Dendritic cell treated with granulocyte-macrophage colony-stimulating factor and Interleukin-4, amounts not matched to agents 40 ng/mL and 50 ng/mL, for 4 days (primary cell): Measurements from ENCODE around the gene TMC8.
A peak's percentile ranks its signal among the peaks of the same experiment; 100 is the strongest.
"Not testable (repeated sequence)": the region's sequence is repeated elsewhere in the genome, so short reads cannot be mapped to it uniquely, and the experiment has no call there.

Experiments used
- H3K27ac Mint-ChIP-seq: one replicate; pipeline ENCODE4 v1.8.0; 2022; ENCODE audit warnings: mild to moderate bottlenecking, mixed read lengths
- H3K27me3 Mint-ChIP-seq: one replicate; pipeline ENCODE4 v1.8.0; 2022; ENCODE audit warnings: mild to moderate bottlenecking, mixed read lengths
- H3K36me3 Mint-ChIP-seq: one replicate; pipeline ENCODE4 v1.8.0; 2022; ENCODE audit warnings: low read depth, mixed read lengths
- H3K4me1 Mint-ChIP-seq: one replicate; pipeline ENCODE4 v1.8.0; 2022; ENCODE audit warnings: low read depth, mixed read lengths
- H3K4me3 Mint-ChIP-seq: one replicate; pipeline ENCODE4 v1.8.0; 2022; ENCODE audit warnings: mild to moderate bottlenecking, moderate library complexity, mixed read lengths
- H3K9me3 Mint-ChIP-seq: one replicate; pipeline ENCODE4 v1.8.0; 2022; ENCODE audit warnings: mixed read lengths
- intact Hi-C: fragments of 100-400 bp; cut with micrococcal nuclease; formaldehyde crosslinking; loops from one replicate; pipeline ENCODE4 v1.15.0; 2022

TMC8 gene, protein sequence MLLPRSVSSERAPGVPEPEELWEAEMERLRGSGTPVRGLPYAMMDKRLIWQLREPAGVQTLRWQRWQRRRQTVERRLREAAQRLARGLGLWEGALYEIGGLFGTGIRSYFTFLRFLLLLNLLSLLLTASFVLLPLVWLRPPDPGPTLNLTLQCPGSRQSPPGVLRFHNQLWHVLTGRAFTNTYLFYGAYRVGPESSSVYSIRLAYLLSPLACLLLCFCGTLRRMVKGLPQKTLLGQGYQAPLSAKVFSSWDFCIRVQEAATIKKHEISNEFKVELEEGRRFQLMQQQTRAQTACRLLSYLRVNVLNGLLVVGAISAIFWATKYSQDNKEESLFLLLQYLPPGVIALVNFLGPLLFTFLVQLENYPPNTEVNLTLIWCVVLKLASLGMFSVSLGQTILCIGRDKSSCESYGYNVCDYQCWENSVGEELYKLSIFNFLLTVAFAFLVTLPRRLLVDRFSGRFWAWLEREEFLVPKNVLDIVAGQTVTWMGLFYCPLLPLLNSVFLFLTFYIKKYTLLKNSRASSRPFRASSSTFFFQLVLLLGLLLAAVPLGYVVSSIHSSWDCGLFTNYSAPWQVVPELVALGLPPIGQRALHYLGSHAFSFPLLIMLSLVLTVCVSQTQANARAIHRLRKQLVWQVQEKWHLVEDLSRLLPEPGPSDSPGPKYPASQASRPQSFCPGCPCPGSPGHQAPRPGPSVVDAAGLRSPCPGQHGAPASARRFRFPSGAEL

DNA sequence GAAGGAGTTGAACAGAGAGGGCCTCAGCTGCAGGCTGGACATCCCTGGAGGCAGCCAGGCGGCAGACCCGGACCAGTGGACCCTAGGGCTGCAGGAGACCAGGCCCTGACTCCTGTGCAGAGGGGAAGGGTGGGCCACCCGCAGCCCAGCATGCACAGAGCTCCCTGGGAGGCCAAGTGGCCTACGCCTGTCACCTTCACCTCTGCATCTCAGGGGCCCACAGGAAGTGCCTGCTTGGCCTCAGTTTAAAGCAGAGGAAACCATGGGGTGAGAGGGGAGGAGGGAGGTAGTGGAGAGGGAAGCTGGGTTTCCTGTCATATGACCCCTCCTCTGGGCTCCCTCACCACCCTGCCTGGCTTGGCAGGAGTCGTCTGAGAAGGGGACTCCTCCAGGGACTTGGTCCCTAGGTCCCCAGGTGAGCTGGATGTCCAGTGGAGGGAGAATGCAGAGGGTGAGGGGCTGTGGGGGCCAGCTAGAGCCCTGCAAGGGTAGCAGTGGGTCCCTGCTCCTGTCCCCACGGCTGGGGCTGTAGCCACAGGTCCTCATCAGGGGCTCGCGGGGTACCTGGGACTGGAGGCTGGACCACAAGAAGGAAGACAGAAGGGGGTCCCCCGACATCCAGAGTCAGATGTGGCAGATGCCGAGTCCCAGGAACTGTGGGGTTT lies at the start of gene TMC8:
TMC8 (plus strand) TSS at position 335 of the 665 bp plus-strand sequence. CDS start 818 bp downstream, outside the sequence.
- Mint-ChIP-seq H3K36me3 (peaks cover 73% of the 10 kb centered on the region), H3K4me1 (peaks cover 85% of the 10 kb centered on the region), H3K9me3 (no peaks in the 10 kb centered on the region), H3K4me3 (peak within 1 kb of the TSS; percentile 84), H3K27ac (peak within 1 kb of the TSS; percentile 93), H3K27me3 (peaks cover 3% of the 10 kb centered on the region)
- intact Hi-C loops = loop anchor here (5.0 kb wide), 1 partner anchor 42 kb away; no protein-coding TSS in a partner anchor

GRCh38 chr17:78081551-78081950 lies 49.0 kb upstream of the TMC8 start:
- Mint-ChIP-seq H3K27ac (peak overlapping the region; percentile 33), H3K27me3 (no peaks in the 10 kb centered on the region), H3K9me3 (no peaks in the 10 kb centered on the region), H3K36me3 (peaks cover 45% of the 10 kb centered on the region), H3K4me1 (peaks cover 26% of the 10 kb centered on the region), H3K4me3 (no peak overlapping the region)
- intact Hi-C loops = loop anchor here (10.0 kb wide), 1 partner anchor 173 kb away; no protein-coding TSS in a partner anchor

DNA sequence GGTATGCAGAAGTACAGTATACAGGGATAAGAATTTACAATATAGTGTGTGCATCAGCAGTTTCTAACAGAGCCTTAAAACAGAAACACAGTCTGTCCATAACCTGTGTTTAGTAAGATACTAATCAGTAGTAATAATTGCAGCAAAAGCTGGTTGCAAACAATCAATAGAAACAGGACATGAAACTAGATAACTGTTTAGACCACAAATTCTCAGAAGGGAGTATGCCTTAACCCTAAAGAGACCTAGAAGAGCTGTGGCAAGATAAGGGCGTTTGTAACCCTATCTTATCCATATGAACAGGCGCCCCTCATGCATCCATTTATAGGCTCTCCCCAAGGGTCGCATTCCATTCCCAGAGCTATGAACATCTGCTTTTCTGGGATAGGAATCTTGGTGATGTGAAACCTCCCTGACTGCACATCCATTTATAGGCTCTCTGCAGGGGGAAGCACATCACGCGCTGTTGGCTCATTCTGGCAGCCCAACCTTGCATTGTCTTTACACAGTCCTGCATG lies 48.2 kb upstream of the TMC8 start:
- peaks cover 26% of the 10 kb centered on the region for H3K4me1 Mint-ChIP-seq
- peak overlapping the region; percentile 33 for H3K27ac Mint-ChIP-seq
- not testable (repeated sequence) for H3K4me3 Mint-ChIP-seq, H3K9me3 Mint-ChIP-seq, H3K27me3 Mint-ChIP-seq
- H3K36me3 Mint-ChIP-seq = peaks cover 45% of the 10 kb centered on the region
- intact Hi-C loops = loop anchor here (10.0 kb wide), 1 partner anchor 172 kb away; no protein-coding TSS in a partner anchor

DNA sequence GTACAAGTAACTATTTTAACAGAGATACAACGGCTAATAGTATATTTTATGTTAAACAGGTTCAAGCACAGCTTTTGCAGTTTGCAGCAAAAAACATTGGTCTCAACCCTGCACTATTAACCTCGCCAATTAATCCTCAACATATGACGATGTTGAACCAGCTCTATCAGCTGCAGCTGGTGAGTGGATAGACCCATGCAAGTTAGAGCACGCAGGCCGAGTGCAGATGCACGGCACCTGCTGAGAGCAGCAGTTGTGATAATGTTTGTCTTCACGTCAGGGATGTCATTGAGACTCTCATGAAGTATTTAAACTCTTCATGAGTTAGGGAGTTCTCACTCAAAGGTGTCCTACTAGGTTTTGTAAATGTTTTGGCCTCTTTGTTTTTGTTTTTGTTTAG lies 47.6 kb upstream of the TMC8 start:
- intact Hi-C loops = loop anchor here (10.0 kb wide), 1 partner anchor 172 kb away; no protein-coding TSS in a partner anchor
- Mint-ChIP-seq H3K9me3 (no peaks in the 10 kb centered on the region), H3K36me3 (peaks cover 44% of the 10 kb centered on the region), H3K4me3 (no peak overlapping the region), H3K4me1 (peaks cover 26% of the 10 kb centered on the region), H3K27me3 (no peaks in the 10 kb centered on the region), H3K27ac (peak overlapping the region; percentile 33)

DNA sequence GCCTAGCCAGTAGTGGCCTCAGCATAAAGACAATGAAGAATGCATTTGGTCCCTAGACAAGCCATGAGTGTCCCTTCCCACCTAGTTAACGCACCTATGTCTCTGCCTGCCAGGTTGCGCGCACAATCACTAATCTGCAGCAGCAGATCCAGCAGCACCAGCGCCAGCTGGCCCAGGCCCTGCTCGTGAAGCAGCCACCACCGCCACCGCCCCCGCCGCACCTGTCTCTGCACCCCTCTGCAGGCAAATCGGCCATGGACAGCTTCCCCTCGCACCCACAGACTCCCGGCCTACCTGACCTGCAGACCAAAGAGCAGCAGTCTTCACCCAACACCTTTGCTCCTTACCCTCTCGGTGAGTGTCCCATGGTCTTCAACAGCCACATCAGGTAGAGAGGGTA lies 43.8 kb upstream of the TMC8 start:
- H3K4me1 Mint-ChIP-seq = peaks cover 38% of the 10 kb centered on the region
- no peak overlapping the region for H3K4me3 Mint-ChIP-seq
- no peaks in the 10 kb centered on the region for H3K27me3 Mint-ChIP-seq
- H3K9me3 Mint-ChIP-seq = no peaks in the 10 kb centered on the region
- intact Hi-C loops = loop anchor here (10.0 kb wide), 1 partner anchor 168 kb away; no protein-coding TSS in a partner anchor
- no peak overlapping the region for H3K27ac Mint-ChIP-seq
- H3K36me3 Mint-ChIP-seq = peaks cover 26% of the 10 kb centered on the region

DNA sequence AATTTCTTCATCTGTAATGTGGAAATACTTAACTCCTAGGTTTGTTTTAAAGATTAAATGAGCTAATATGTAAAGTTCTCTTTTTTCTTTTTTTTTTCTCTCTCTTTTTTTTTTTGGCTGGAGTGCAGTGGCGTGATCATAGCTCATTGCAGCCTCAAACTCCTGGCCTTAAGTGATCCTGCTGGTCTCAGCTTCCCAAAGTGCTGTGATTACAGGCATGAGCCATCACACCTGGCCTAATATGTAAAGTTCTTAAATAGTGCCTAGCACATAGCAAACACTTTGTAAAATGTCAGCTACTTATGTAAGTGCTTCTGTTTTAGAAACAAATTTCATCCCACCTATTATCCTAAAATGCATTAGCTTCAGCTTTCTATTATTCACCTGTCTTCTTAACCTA lies 42.0 kb upstream of the TMC8 start:
- H3K36me3 Mint-ChIP-seq = peaks cover 43% of the 10 kb centered on the region
- H3K4me1 Mint-ChIP-seq = peaks cover 21% of the 10 kb centered on the region
- no peaks in the 10 kb centered on the region for H3K9me3 Mint-ChIP-seq
- no peaks in the 10 kb centered on the region for H3K27me3 Mint-ChIP-seq
- intact Hi-C loops = loop anchor here (10.0 kb wide), 1 partner anchor 166 kb away; no protein-coding TSS in a partner anchor
- H3K27ac Mint-ChIP-seq = no peak overlapping the region
- H3K4me3 Mint-ChIP-seq = no peak overlapping the region

- Mint-ChIP-seq H3K4me1 (peaks cover 20% of the 10 kb centered on the region), H3K9me3 (no peaks in the 10 kb centered on the region), H3K27ac (peak overlapping the region; percentile 68), H3K36me3 (peaks cover 55% of the 10 kb centered on the region), H3K27me3 (no peaks in the 10 kb centered on the region), H3K4me3 (peak overlapping the region; percentile 41)
- intact Hi-C loops = loop anchor here (10.0 kb wide), 1 partner anchor 165 kb away; no protein-coding TSS in a partner anchor
These were observed 40.8 kb upstream of the TMC8 start for GRCh38 chr17:78089576-78090281.

- Mint-ChIP-seq H3K4me1 (peaks cover 16% of the 10 kb centered on the region), H3K27ac (no peak overlapping the region), H3K9me3 (no peaks in the 10 kb centered on the region), H3K27me3 (no peaks in the 10 kb centered on the region), H3K36me3 (peaks cover 63% of the 10 kb centered on the region), H3K4me3 (no peak overlapping the region)
- intact Hi-C loops = no loop called here
These were observed 37.7 kb upstream of the TMC8 start for GRCh38 chr17:78092794-78093324.

DNA sequence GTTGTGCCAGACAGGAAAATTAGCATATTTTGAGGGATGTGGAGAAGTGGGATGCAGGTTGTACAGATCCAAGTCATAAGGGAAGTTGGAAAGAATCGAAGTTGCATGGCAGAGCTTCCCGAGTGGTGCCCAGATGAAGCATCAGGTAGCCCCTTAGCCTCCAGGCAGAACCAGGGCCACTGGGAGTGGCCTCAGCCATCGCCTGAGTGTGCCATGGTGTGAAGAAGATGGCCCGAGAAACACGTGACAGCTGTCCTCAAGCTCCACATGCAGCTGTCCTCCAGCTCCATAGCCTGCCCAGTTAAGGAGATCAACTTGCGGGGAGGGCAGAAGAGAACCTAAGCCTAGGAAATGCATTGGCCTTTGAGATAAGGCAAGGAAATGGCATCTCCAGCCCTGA lies 35.5 kb upstream of the TMC8 start:
- intact Hi-C loops = no loop called here
- no peaks in the 10 kb centered on the region for H3K27me3 Mint-ChIP-seq
- H3K36me3 Mint-ChIP-seq = peaks cover 85% of the 10 kb centered on the region
- no peak overlapping the region for H3K4me3 Mint-ChIP-seq
- no peaks in the 10 kb centered on the region for H3K9me3 Mint-ChIP-seq
- no peak overlapping the region for H3K27ac Mint-ChIP-seq
- peaks cover 7% of the 10 kb centered on the region for H3K4me1 Mint-ChIP-seq

DNA sequence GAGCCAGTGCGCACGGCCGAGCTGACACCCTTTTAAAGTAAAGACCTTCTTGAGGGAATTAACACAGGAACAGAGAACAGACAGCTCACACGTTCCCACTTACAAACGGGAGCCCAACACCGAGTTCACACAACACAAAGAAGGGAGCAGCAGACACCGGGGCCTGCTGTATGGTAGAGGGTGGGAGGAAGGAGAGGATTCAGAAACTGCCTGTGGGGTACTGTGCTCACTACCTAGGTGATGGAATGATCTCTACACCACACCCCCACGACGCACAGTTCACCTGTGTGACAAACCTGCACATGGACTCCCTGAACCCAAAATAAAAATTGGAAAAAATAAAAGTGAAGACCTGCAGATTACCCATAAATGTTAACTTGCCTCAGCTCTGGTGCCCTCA lies 34.5 kb upstream of the TMC8 start:
- Mint-ChIP-seq H3K9me3 (no peaks in the 10 kb centered on the region), H3K27ac (no peak overlapping the region), H3K4me1 (peaks cover 3% of the 10 kb centered on the region), H3K36me3 (peaks cover 87% of the 10 kb centered on the region), H3K27me3 (no peaks in the 10 kb centered on the region), H3K4me3 (no peak overlapping the region)
- intact Hi-C loops = no loop called here

DNA sequence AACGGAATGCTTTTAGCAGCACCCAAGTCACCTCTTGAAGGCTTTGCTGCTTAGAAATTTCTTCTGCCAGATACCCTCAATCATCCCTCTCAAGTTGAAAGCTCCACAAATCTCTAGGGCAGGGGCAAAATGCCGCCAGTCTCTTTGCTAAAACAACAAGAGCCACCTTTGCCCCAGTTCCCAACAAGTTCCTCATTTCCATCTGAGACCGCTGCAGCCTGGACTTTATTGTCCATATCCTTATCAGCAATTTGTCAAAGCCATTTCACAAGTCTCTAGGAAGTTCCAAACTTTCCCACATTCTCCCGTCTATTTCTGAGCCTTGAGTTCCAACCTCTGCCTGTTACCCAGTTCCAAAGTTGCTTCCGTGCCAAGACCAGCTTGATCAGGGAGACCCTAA lies 29.5 kb upstream of the TMC8 start:
- no peak overlapping the region for H3K4me3 Mint-ChIP-seq

GRCh38 chr17:78101542-78101941 lies 29.0 kb upstream of the TMC8 start:
- Mint-ChIP-seq H3K27ac (no peak overlapping the region), H3K9me3 (no peaks in the 10 kb centered on the region), H3K27me3 (no peaks in the 10 kb centered on the region), H3K4me3 (no peak overlapping the region), H3K36me3 (peaks cover 63% of the 10 kb centered on the region), H3K4me1 (peaks cover 7% of the 10 kb centered on the region)
- intact Hi-C loops = no loop called here

More for the DNA sequence above, 29.5 kb upstream of the TMC8 start:
- Mint-ChIP-seq H3K36me3 (peaks cover 68% of the 10 kb centered on the region), H3K4me1 (peaks cover 7% of the 10 kb centered on the region), H3K27ac (no peak overlapping the region), H3K27me3 (no peaks in the 10 kb centered on the region), H3K9me3 (no peaks in the 10 kb centered on the region)
- intact Hi-C loops = no loop called here

GRCh38 chr17:78103311-78103710 lies 27.3 kb upstream of the TMC8 start:
- Mint-ChIP-seq H3K36me3 (peaks cover 66% of the 10 kb centered on the region), H3K4me3 (no peak overlapping the region), H3K9me3 (no peaks in the 10 kb centered on the region), H3K27me3 (no peaks in the 10 kb centered on the region), H3K4me1 (peaks cover 7% of the 10 kb centered on the region), H3K27ac (no peak overlapping the region)
- intact Hi-C loops = no loop called here
